DMS53 (cell line): ENCODE results near the gene HTRA1.

ENCODE experiments used
- DNase-seq: peaks from one replicate; lab custom pipeline; 2025; lab: John Stamatoyannopoulos, UW

Gene HTRA1

DNA sequence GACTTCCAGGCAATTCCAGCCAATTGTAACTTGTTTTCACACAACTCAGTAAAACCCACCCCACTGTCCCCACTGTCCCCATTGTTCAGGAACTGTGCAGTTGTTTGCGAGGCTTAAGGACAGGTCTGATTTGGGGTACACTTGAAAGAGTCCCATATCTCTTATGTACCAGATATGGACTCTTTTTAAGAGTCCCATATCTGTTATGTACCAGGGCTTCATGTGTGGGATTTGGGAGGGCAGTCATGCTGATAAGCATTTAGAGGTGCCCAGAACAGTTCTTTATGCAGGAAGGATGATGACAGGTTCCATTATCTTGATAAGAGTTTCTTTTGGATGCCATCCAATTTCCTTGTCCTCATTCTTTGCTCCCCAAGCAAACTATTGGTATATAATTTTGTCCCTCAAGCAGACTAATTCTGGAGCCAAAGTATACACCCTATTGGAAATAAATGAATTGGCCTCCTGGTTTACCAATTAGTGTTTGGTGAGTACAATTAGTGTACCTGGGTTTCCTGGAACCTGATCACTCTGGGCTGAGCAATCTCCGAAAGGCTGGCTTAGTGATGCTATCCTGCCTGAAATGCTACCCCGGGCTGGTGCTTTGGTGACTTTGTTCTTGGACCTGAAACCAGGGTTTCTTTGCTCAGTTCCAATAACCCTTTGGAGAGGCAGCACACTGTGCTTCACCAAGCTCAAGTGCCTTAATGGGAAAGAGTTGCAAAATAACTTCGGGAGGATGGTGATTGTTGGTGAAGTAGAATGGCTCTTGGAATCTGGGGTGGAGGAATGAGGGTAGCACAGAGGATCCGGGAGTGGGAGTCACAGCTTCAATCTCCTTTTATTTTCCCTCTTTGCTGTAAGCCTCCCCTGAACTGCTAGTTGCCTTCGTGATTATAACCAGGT lies 93.0 kb downstream of the HTRA1 start:
- DNase-seq: peak; percentile 11

DNA sequence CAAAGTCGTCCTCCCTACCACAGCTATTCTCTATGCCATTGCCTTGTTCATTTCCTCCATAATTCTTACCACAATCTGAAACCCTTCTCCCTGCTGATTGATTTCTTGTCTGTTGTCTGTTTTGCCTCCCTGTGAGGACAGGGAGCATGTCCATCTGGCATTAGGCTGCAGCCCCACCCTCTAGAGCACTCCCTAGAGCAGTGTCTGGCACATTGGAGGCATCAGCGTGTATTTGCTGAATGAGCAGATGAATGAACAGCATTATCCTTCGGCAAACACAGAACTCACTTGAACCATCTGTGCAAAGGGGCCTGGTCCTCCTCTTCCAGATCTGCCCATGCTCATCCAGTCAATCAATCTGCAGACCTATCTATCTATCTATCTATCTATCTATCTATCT lies 94.1 kb downstream of the HTRA1 start:
- peak; percentile 91 for DNase-seq

DNA sequence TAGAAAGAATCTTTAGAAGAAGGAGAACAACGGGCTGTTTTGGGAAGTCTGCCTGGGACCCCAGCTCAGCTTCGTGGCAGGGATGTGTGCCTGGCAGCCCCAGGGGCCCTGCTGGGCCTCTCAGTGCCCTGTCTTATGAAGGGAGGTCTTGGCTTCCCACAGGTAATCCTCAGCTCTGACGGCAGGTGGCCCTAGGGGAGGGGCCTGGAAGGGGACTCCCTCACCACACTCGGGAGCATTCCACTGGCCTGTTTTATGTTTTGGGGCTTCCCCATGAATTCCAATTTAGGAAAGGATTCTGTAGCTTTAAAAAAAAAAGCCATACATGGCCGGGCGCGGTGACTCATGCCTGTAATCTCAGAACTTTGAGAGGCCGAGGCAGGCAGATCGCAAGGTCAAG lies 96.2 kb downstream of the HTRA1 start:
- DNase-seq: peak; percentile 31

DNA sequence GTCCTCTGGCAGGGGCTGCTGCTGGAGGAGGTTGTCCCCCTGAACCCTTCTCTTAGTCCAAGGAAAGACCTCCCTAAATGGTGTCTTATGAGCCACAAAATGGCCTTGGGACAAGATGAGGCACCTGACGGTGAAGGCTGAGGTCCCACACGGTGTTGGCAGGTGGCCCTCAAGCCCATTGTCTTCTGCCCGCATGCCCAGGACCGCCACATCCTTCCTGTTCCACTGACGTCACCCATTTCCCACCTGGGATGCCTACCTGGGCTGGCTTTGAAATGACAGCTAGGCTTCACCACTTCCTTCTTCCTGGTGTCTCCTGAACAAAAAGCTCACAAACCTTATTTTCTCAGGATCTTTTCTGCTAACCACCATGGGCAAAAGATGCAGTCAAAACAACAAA lies 97.1 kb downstream of the HTRA1 start:
- peak; percentile 29 for DNase-seq

DNA sequence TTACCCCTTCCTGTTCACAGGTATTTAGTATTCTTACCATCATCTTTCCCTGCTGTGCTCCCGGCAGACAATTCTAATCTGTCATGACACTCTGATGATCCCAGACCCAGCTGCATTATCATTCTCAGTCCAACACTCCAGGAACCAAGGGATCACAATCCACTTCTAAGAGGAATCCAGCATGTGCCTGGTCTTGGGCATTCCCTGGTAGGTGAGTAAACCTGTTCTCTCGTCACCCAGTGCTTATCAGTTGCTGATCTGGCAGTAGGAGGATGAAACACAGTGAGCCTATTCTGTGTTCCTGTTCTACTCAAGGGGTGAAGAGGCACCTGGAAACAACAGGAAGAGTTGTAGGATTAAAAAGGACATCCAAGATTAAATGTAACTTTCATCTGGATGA lies 97.9 kb downstream of the HTRA1 start:
- DNase-seq: no peak

DNA sequence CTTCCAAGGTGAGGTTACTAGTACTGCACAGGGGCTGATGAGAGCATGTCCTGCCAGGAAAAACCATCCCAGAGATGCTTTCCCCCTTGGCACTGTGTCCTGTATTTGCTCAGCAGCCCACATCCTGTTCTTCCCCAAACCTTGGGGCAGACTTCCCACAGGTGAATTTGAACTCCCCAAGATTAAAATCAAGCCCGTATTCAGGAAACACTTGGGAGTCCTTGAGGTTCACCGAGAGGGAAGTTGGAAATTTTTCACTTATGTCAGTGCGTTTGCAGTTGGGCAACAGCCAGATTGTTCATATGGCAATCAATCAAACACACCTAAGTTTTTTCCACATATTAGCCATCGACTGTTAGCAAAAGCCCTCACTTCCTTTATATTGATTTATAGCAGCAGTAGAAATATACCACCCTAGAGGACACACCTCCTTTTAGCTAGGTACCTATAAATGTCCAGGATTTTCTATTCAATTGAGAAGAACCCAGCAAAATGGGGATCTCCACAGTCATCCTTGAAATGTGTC lies 99.0 kb downstream of the HTRA1 start, which contains the start of gene DMBT1:
DMBT1 (plus strand) TSS at position 476 of the 526 bp plus-strand sequence; CDS start at position 493, 17 bp downstream.
- no peak for DNase-seq

DNA sequence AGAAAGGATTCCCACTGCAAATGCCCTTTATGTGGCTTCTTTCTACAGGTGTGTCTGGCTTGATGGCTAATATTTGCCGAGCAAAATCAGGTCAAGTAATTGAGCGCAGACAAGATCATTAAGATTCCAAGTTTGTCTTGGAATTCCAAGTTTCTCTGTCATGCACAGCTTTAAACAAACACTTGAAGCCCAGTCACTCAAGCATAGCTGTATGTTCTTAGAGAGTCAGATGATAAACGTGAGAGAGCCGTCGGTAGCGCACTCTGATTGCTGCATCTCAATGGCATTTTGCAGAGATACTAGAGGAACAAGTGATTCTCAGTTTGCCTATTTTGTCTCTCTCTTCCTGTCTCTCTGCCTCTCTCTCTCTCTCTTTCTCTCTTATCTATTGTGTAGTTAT lies 99.9 kb downstream of the HTRA1 start:
- peak; percentile 40 for DNase-seq

DNA sequence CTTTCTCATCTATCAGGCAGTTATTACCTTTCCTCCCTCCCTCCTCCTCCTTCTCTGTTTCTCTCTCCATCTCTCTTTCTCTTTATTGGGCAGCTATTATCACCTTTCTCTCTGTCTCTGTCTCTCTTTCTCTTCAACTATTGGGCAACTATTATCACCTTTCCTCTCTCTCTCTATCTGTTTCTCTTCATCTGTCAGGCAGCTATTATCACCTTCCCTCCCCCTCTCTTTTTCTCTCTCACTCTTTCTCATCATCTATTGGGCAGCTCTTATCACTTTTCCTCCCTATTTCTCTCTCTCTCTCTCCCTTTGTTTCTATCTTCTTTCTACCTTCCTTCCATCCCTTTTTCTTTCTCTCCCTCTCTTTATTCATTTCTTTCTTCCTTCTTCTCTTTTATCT lies 100.4 kb downstream of the HTRA1 start:
- no peak for DNase-seq
